K562 (cell line): ENCODE measurements around the gene ATXN7. TPM values are rescaled to one million over a fixed set of nuclear protein-coding genes. Genes with fewer than 3 reads are reported as not detected.

Experiments
- CXXC5 ChIP-seq: fragments of 250-450 bp; sonication (Bioruptor Pico); IDR thresholded peaks from 2 replicates; pipeline ENCODE4 v1.8.0; 2022; ENCODE audit warnings: inconsistent platforms, mild to moderate bottlenecking, moderate library complexity
- ELF2 ChIP-seq: fragments of 250-450 bp; sonication (Bioruptor Pico); IDR thresholded peaks from 2 replicates; pipeline ENCODE4 v1.5.0; 2021; ENCODE audit warnings: mild to moderate bottlenecking
- FIP1L1 ChIP-seq: fragments of 200-400 bp; formaldehyde crosslinking; IDR thresholded peaks from 2 replicates; pipeline ENCODE4 v1.6.1; 2018; ENCODE audit warnings: mild to moderate bottlenecking, low read depth, low read length; ENCODE audit not compliant: poor library complexity, severe bottlenecking
- HCFC1 ChIP-seq: IDR thresholded peaks from 2 replicates; pipeline ENCODE4 v1.6.1; 2012; ENCODE audit warnings: low read depth, low read length, improper control_type of control experiment
- HMG20B ChIP-seq: fragments of 250-450 bp; sonication (Bioruptor Pico); IDR thresholded peaks from 2 replicates; pipeline ENCODE4 v1.5.0; 2021; ENCODE audit warnings: mild to moderate bottlenecking
- NR3C1 ChIP-seq: sonication (generic); formaldehyde crosslinking; IDR thresholded peaks from 2 replicates; pipeline ENCODE4 v1.8.1; 2022; ENCODE audit warnings: missing genetic modification reagents
- PML ChIP-seq: IDR thresholded peaks from 2 replicates; pipeline ENCODE4 v1.6.1; 2012; ENCODE audit warnings: low read length, inconsistent platforms
- RBM14 ChIP-seq: fragments of 200-400 bp; formaldehyde crosslinking; IDR thresholded peaks from 2 replicates; pipeline ENCODE4 v1.6.1; 2018; ENCODE audit warnings: low read depth, mild to moderate bottlenecking, low read length, moderate library complexity, borderline replicate concordance; ENCODE audit not compliant: insufficient read depth
- TCF7L2 ChIP-seq: fragments of 150-350 bp; IDR thresholded peaks from 2 replicates; pipeline ENCODE4 v1.6.1; 2016; ENCODE audit warnings: low read depth, mild to moderate bottlenecking, low read length, moderate library complexity
- XRCC4 ChIP-seq: IDR thresholded peaks from one replicate; pipeline ENCODE4 v1.6.1; 2011; ENCODE audit not compliant: insufficient read depth, insufficient read length; ENCODE audit errors: extremely low read depth
- YBX1 ChIP-seq: fragments of 450-650 bp; IDR thresholded peaks from 2 replicates; pipeline ENCODE4 v1.7.1; 2016; ENCODE audit warnings: mild to moderate bottlenecking
- ZNF253 ChIP-seq: fragments of 250-450 bp; sonication (Bioruptor Pico); conservative IDR thresholded peaks from 2 replicates; pipeline ENCODE4 v1.6.1; 2021; ENCODE audit warnings: mild to moderate bottlenecking
- ZNF436 ChIP-seq: fragments of 250-450, 450-650 bp; sonication (Bioruptor Pico); formaldehyde crosslinking; IDR thresholded peaks from 2 replicates; pipeline ENCODE4 v1.7.0; 2020; ENCODE audit warnings: mild to moderate bottlenecking
- ZNF445 ChIP-seq: fragments of 250-450 bp; sonication (Bioruptor Pico); IDR thresholded peaks from 2 replicates; pipeline ENCODE4 v1.4.0; 2020; ENCODE audit warnings: low read depth, mild to moderate bottlenecking, moderate library complexity
- ZNF584 ChIP-seq: fragments of 200-800 bp; sonication (Bioruptor generic); IDR thresholded peaks from 2 replicates; pipeline ENCODE4 v1.6.1; 2016; ENCODE audit warnings: low read depth, mild to moderate bottlenecking, missing genetic modification characterization, missing compliant biosample characterization
- ZZZ3 ChIP-seq: fragments of 450-650 bp; IDR thresholded peaks from 2 replicates; pipeline ENCODE4 v1.6.1; 2016; ENCODE audit warnings: antibody characterized with exemption, mild to moderate bottlenecking, moderate library complexity
- polyA plus RNA-seq, 8 experiments: library from polyadenylated mRNA; depleted of rRNA in 4 of 8; stranded (reverse) in 5 of 8; unstranded in 3 of 8; fragments of >200 nt; fragmentation: Nextera tagmentation in 2 of 8; fragmentation: Illumina TruSeq in 1 of 8; extraction: Ambion mirVana in 2 of 8; extraction: Trizol in 1 of 8; gene quantifications; 2 replicates each; pipeline versions ENCODE4 v1.2.1 to v1.2.3, GENCODE V29; 2011 to 2014; ENCODE audit warnings: inconsistent platforms in 1 of 8, missing spikeins in 1 of 8
- total RNA-seq, 7 experiments: library from RNA; depleted of rRNA in 6 of 7; stranded (reverse); fragments of >200 nt in 6 of 7; fragmentation: Illumina TruSeq in 2 of 7; extraction: Trizol in 2 of 7; gene quantifications; 2 replicates each; pipeline versions ENCODE4 v1.2.1 to v1.2.3, GENCODE V29; 2011 to 2021; ENCODE audit warnings: low replicate concordance in 1 of 7
- TF ChIP-seq, protein P1 (sequence below): conservative IDR thresholded peaks from 2 replicates; pipeline ENCODE4 v1.6.1; 2011; ENCODE audit warnings: low read depth, mild to moderate bottlenecking, low read length; ENCODE audit not compliant: control insufficient read depth
- TF ChIP-seq, protein P2 (sequence below): sonication (generic); formaldehyde crosslinking; IDR thresholded peaks from 2 replicates; pipeline ENCODE4 v1.8.0; 2022; ENCODE audit warnings: mild to moderate bottlenecking, missing genetic modification reagents
- TF ChIP-seq, protein P3 (sequence below): fragments of 450-650 bp; formaldehyde crosslinking; IDR thresholded peaks from 2 replicates; pipeline ENCODE4 v1.4.0; 2020; ENCODE audit warnings: mild to moderate bottlenecking, moderate library complexity
- TF ChIP-seq, protein P4 (sequence below): fragments of 450-650 bp; IDR thresholded peaks from 2 replicates; pipeline ENCODE4 v1.7.0; 2016; ENCODE audit warnings: borderline replicate concordance
- TF ChIP-seq, protein P5 (sequence below): fragments of 250-450 bp; sonication (Bioruptor Pico); IDR thresholded peaks from 2 replicates; pipeline ENCODE4 v1.8.0; 2022; ENCODE audit warnings: inconsistent platforms

ATXN7 gene
- total and polyA plus RNA-seq, 9 of the 15 experiments (the other 6 are each of a cell fraction or from before 2014, with no cell fraction given), result 0.41 to 9.2 (median 6.7) TPM

DNA sequence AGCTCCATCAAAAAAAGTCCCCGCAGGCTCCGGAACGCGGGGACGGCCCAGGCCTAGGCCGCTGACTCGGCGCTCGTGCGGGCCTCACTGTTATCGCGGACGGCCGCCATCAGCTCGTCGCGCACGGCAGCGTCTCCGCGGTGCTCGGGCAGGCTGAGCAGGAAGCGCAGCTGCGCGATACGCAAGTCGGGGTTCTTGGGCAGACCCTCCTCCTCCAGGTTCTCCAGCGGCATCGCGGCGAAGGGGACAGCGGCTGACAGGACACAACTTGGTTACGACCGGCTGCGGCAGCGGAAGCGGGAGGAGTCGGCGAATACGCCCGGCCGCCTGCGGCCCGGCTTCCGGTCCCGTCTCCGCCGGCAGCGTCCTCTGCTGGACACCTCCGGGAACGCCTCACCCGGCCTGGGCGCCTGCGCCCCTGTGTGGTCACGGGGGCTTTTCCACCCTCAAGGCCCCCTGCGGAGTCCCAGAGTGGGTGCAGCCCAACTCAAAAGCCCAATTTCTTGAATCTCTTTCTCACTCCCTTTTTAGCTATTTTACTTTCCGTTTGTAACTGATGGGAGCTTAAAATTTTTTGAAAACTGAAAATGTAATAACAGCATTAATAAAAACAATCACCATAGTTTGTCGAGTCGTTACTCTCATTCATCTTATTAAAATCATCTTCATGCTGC, 159.7 kb downstream of the ATXN7 start, which contains the start of gene PSMD6 (continued):
- TF ChIP-seq ZNF584 (CRISPR knock-in tag) (no peak), ZNF436 (no peak), CXXC5 (CRISPR knock-in tag) (peak; percentile 76), HMG20B (CRISPR knock-in tag) (no peak), ELF2 (CRISPR knock-in tag) (no peak), ZNF253 (CRISPR knock-in tag) (no peak), XRCC4 (no peak), PML (peak; percentile 51; the same call in 1 of the 2 replicates), YBX1 (no peak), RBM14 (no peak), FIP1L1 (peak; percentile 53), ZNF445 (CRISPR knock-in tag) (no peak), TCF7L2 (no peak), ZZZ3 (0 out of 2 replicates have a peak, but pooled peaks have one; percentile 54), NR3C1 (CRISPR knock-in tag) (peak; percentile 77; the same call in 1 of the 2 replicates), HCFC1 (peak; percentile 79)
- TF ChIP-seq, protein P1, sequence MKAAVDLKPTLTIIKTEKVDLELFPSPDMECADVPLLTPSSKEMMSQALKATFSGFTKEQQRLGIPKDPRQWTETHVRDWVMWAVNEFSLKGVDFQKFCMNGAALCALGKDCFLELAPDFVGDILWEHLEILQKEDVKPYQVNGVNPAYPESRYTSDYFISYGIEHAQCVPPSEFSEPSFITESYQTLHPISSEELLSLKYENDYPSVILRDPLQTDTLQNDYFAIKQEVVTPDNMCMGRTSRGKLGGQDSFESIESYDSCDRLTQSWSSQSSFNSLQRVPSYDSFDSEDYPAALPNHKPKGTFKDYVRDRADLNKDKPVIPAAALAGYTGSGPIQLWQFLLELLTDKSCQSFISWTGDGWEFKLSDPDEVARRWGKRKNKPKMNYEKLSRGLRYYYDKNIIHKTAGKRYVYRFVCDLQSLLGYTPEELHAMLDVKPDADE, result peak; percentile 67; the same call in 1 of the 2 replicates
- TF ChIP-seq, protein P2, sequence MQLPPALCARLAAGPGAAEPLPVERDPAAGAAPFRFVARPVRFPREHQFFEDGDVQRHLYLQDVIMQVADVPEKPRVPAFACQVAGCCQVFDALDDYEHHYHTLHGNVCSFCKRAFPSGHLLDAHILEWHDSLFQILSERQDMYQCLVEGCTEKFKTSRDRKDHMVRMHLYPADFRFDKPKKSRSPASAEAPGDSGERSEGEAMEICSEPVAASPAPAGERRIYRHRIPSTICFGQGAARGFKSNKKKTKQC (CRISPR knock-in tag), result peak; percentile 66; the same call in 1 of the 2 replicates
- TF ChIP-seq, protein P3, sequence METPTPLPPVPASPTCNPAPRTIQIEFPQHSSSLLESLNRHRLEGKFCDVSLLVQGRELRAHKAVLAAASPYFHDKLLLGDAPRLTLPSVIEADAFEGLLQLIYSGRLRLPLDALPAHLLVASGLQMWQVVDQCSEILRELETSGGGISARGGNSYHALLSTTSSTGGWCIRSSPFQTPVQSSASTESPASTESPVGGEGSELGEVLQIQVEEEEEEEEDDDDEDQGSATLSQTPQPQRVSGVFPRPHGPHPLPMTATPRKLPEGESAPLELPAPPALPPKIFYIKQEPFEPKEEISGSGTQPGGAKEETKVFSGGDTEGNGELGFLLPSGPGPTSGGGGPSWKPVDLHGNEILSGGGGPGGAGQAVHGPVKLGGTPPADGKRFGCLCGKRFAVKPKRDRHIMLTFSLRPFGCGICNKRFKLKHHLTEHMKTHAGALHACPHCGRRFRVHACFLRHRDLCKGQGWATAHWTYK (CRISPR knock-in tag), result no peak
- TF ChIP-seq, protein P4, sequence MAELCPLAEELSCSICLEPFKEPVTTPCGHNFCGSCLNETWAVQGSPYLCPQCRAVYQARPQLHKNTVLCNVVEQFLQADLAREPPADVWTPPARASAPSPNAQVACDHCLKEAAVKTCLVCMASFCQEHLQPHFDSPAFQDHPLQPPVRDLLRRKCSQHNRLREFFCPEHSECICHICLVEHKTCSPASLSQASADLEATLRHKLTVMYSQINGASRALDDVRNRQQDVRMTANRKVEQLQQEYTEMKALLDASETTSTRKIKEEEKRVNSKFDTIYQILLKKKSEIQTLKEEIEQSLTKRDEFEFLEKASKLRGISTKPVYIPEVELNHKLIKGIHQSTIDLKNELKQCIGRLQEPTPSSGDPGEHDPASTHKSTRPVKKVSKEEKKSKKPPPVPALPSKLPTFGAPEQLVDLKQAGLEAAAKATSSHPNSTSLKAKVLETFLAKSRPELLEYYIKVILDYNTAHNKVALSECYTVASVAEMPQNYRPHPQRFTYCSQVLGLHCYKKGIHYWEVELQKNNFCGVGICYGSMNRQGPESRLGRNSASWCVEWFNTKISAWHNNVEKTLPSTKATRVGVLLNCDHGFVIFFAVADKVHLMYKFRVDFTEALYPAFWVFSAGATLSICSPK, result no peak
- TF ChIP-seq, protein P5, sequence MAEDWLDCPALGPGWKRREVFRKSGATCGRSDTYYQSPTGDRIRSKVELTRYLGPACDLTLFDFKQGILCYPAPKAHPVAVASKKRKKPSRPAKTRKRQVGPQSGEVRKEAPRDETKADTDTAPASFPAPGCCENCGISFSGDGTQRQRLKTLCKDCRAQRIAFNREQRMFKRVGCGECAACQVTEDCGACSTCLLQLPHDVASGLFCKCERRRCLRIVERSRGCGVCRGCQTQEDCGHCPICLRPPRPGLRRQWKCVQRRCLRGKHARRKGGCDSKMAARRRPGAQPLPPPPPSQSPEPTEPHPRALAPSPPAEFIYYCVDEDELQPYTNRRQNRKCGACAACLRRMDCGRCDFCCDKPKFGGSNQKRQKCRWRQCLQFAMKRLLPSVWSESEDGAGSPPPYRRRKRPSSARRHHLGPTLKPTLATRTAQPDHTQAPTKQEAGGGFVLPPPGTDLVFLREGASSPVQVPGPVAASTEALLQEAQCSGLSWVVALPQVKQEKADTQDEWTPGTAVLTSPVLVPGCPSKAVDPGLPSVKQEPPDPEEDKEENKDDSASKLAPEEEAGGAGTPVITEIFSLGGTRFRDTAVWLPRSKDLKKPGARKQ (CRISPR knock-in tag), result no peak
